ENCODE results near the gene SLCO3A1. TPM values are rescaled to one million over a fixed set of nuclear protein-coding genes. Genes with fewer than 3 reads are reported as not detected.

Gene SLCO3A1
- total and polyA plus RNA-seq, 4 donors, result 1.6 to 3.6 (median 2.4) TPM

GRCh38 chr15:91821458-91821857, 32.0 kb upstream of the SLCO3A1 start:
- Histone ChIP-seq H3K27me3 (ENCODE audit: control insufficient read depth in 4 of 4, insufficient read depth in 4 of 4, low read length in 3 of 4) (no peaks in the 10 kb centered on the region), H3K36me3 (ENCODE audit: control insufficient read depth in 4 of 4, insufficient read depth in 3 of 4, low read depth in 1 of 4, low read length in 3 of 4) (no peaks in the 10 kb centered on the region), H3K27ac (ENCODE audit: low read depth in 1 of 2, low read length in 2 of 2) (no peak overlapping the region), H3K4me1 (ENCODE audit: control insufficient read depth in 4 of 4, insufficient read depth in 4 of 4, low read length in 3 of 4) (no peaks in the 10 kb centered on the region), H3K9ac (ENCODE audit: low read depth in 1 of 2, low read length in 2 of 2) (no peak overlapping the region), H3K9me3 (ENCODE audit: control insufficient read depth in 4 of 4, low read length in 3 of 4) (peaks cover 0 to 3% (median 0%) of the 10 kb centered on the region in 4 donors), H3K4me3 (ENCODE audit: low read depth in 1 of 3, low read length in 3 of 3) (no peak overlapping the region)
- 88% methylated on average over 5 of the region's 5 CpGs for WGBS
- no peak for DNase-seq (ENCODE audit: low spot score)
- TF ChIP-seq RXRA (IDR thresholded peaks at IDR 0.05) (no peak), ZBTB33 (IDR thresholded peaks at IDR 0.05) (no peak), YY1 (IDR thresholded peaks at IDR 0.05) (no peak), REST (IDR thresholded peaks at IDR 0.05) (no peak), EGR1 (IDR thresholded peaks at IDR 0.05; ENCODE audit: low read depth in 2 of 2) (no peak), ATF3 (IDR thresholded peaks at IDR 0.05) (no peak), FOXA2 (IDR thresholded peaks at IDR 0.05) (no peak), MAX (IDR thresholded peaks at IDR 0.05) (no peak), GABPA (IDR thresholded peaks at IDR 0.05 in 1 of 2, conservative IDR thresholded peaks at IDR 0.05 in 1 of 2) (no peak), RAD21 (IDR thresholded peaks at IDR 0.05) (no peak), FOXA1 (IDR thresholded peaks at IDR 0.05) (no peak), TAF1 (conservative IDR thresholded peaks at IDR 0.05) (no peak), HNF4G (IDR thresholded peaks at IDR 0.05) (no peak), JUND (IDR thresholded peaks at IDR 0.05) (no peak), NR2F2 (IDR thresholded peaks at IDR 0.05) (no peak), CTCF (IDR thresholded peaks at IDR 0.05; ENCODE audit: low read depth, low read length, missing input control) (no peak), SP1 (IDR thresholded peaks at IDR 0.05) (no peak)

GRCh38 chr15:91824256-91824655, 29.3 kb upstream of the SLCO3A1 start:
- no peaks in the 10 kb centered on the region for H3K4me1 ChIP-seq (ENCODE audit: control insufficient read depth in 4 of 4, insufficient read depth in 4 of 4, low read length in 3 of 4)
- no peak overlapping the region for H3K9ac ChIP-seq (ENCODE audit: low read depth in 1 of 2, low read length in 2 of 2)
- H3K27ac ChIP-seq (ENCODE audit: low read depth in 1 of 2, low read length in 2 of 2), result no peak overlapping the region
- H3K4me3 ChIP-seq (ENCODE audit: low read depth in 1 of 3, low read length in 3 of 3), result no peak overlapping the region
- no peak for DNase-seq (ENCODE audit: low spot score)
- H3K27me3 ChIP-seq (ENCODE audit: control insufficient read depth in 4 of 4, insufficient read depth in 4 of 4, low read length in 3 of 4), result no peaks in the 10 kb centered on the region
- H3K9me3 ChIP-seq (ENCODE audit: control insufficient read depth in 4 of 4, low read length in 3 of 4), result peaks cover 0 to 3% (median 0%) of the 10 kb centered on the region in 4 donors
- H3K36me3 ChIP-seq (ENCODE audit: control insufficient read depth in 4 of 4, insufficient read depth in 3 of 4, low read depth in 1 of 4, low read length in 3 of 4), result no peaks in the 10 kb centered on the region
- WGBS, result 44% methylated on average over 3 of the region's 3 CpGs
- TF ChIP-seq EGR1 (IDR thresholded peaks at IDR 0.05; ENCODE audit: low read depth in 2 of 2) (no peak), RAD21 (IDR thresholded peaks at IDR 0.05) (no peak), TAF1 (conservative IDR thresholded peaks at IDR 0.05) (no peak), YY1 (IDR thresholded peaks at IDR 0.05) (no peak), CTCF (IDR thresholded peaks at IDR 0.05; ENCODE audit: low read depth, low read length, missing input control) (no peak), NR2F2 (IDR thresholded peaks at IDR 0.05) (no peak), HNF4A (conservative IDR thresholded peaks at IDR 0.05) (no peak), RXRA (IDR thresholded peaks at IDR 0.05) (no peak), REST (IDR thresholded peaks at IDR 0.05) (no peak), GABPA (IDR thresholded peaks at IDR 0.05 in 1 of 2, conservative IDR thresholded peaks at IDR 0.05 in 1 of 2) (no peak), HNF4G (IDR thresholded peaks at IDR 0.05) (no peak), FOXA1 (IDR thresholded peaks at IDR 0.05) (no peak), JUND (IDR thresholded peaks at IDR 0.05) (no peak)
